NCI-H2196 (cell line): ENCODE data around the gene HBQ1.
A peak's percentile ranks its signal among the peaks of the same experiment; 100 is the strongest.
"Not testable (repeated sequence)": the region's sequence is repeated elsewhere in the genome, so short reads cannot be mapped to it uniquely, and the experiment has no call there.

ENCODE experiments used
- DNase-seq: peaks from one replicate; lab custom pipeline; 2025; ENCODE audit not compliant: unreplicated experiment; lab: John Stamatoyannopoulos, UW

HBQ1 gene

DNA sequence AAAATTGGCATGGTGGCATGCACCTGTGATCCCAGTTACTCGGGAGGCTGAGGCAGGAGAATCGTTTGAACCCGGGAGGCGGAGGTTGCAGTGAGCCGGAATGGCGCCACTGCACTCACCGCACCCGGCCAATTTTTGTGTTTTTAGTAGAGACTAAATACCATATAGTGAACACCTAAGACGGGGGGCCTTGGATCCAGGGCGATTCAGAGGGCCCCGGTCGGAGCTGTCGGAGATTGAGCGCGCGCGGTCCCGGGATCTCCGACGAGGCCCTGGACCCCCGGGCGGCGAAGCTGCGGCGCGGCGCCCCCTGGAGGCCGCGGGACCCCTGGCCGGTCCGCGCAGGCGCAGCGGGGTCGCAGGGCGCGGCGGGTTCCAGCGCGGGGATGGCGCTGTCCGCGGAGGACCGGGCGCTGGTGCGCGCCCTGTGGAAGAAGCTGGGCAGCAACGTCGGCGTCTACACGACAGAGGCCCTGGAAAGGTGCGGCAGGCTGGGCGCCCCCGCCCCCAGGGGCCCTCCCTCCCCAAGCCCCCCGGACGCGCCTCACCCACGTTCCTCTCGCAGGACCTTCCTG is at the start of gene HBQ1:
TSS of gene HBQ1 (plus strand) at position 359 of the 575 bp plus-strand sequence. CDS start at position 387, 28 bp downstream.
- DNase-seq, result no peak

DNA sequence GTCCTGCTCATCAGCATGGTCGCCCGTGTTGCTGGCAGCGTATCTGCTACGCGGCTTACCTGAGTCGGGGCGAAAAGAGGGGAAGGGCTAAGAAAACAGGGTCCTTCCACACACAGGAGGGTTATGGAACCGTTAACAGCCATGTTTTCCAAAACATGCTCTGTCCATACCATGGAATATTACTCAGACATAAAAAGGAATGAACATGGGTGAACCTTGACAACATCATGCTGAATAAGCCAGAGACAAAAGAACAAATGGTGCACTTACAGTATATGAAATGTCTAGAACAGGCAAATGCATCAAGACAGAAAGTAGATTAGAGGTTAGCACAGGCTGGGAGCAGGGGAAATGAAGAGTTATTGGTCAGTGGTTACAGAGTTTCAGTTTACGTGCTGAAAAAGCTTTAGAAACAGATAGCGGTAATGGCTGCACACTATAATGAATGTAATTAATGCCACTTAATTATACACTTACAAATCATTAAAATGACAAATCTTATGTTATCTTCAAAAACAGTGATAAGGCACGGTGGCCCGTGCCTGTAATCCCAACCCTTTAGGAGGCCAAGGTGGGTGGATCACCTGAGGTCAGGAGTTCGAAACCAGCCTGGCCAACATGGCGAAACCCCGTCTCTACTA is 49.6 kb upstream of the HBQ1 start:
- DNase-seq, result no peak

DNA sequence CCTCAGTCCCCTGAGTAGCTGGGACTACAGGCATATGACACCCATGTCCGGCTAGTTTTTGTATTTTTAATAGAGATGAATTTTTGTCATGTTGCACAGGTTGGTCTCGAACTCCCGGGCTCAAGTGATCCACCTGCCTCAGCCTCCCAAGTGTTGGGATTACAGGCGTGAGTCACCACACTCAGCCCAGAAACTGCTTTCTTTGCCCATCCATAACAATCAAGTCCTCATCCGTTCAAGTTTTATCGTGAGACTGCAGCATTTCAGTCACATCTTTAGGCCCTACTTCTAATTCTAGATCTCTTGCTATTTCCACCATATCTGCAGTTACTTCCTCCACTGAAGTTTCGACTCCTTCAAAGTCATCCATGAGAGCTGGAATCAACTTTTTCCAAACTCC is 48.1 kb upstream of the HBQ1 start:
- no peak for DNase-seq

DNA sequence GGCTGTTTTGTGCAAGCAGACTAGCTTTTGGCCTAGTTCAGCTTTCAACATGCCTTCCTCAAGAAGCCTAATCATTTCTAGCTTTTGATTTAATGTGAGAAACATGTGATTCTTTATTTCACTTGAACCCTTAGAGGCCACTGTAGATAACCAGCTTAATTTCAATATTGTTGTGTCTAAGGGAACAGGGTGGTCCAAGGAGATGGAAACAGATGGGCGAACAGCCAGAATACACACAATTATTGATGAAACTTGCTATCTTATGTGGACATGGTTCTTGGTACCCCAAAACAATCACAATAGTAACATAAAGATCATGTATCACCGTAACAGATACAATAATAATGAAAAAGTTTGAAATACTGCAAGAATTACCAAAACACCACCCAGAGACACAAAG is 46.5 kb upstream of the HBQ1 start:
- DNase-seq, result no peak

- no peak for DNase-seq
These were observed 42.2 kb upstream of the HBQ1 start for GRCh38 chr16:138049-138417.

DNA sequence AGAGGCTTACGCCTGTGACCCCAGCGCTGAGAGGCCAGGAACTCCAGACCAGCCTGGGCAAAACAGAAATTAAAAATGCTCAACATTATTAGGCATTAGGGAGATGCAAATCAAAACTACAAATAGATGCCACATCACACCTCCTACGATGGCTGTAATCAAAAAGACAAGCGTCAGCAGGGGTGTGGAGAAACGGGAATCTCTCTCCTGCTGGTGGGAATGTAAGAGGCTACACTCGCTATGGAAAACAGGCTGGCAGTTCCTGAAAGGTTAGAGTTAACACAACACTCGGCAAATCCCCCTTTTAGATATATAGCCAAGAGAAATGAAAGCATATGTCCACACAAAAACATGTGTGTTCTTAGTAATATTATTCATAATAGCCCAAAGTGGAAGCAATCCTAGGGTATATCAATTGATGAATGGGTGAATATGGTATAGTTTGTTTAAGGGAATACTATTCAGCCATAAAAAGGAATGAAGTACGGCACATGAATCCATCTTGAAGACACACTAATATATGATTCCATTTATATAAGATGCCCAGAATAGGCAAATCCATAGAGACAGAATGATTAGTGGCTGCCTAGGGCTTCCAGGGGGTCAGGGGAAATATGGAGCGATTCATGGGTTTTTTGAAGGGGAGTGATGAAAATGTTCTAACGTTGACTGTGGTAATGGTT is 39.9 kb upstream of the HBQ1 start:
- no peak for DNase-seq

DNA sequence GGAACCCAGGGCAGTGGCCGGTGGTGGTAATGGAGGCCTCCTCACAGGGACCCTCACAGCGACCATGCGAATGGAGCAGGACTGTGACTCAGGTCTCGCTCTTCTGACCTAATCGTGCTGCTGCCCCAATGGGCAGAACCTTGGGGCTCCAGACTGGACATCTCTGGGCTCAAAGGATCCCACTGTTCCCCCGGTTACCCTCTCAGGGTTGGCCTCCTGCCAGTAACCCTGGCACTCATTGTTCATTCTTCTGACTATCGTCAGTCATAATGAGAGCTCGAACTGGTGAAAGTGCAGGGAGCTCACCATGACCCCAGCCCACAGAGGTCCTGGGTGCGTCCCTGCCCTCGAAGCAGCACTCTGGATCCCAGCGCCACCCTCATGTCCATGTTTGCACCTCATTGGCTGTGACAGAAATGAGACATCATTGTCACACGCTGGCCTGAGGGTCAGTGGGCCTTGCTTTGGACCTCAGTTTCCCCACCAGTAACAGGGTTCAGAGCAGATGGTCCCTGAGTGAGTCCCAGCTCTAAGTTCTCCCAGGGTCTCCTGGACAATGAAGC is 37.8 kb upstream of the HBQ1 start:
- DNase-seq, result no peak

- no peak for DNase-seq
These were observed 37.2 kb upstream of the HBQ1 start for GRCh38 chr16:143047-143446.

- DNase-seq, result no peak
These were observed 36.8 kb upstream of the HBQ1 start for GRCh38 chr16:143456-143855.

GRCh38 chr16:144797-145252 is 35.4 kb upstream of the HBQ1 start:
- DNase-seq, result no peak

GRCh38 chr16:146646-147045 is 33.6 kb upstream of the HBQ1 start:
- DNase-seq, result no peak

DNA sequence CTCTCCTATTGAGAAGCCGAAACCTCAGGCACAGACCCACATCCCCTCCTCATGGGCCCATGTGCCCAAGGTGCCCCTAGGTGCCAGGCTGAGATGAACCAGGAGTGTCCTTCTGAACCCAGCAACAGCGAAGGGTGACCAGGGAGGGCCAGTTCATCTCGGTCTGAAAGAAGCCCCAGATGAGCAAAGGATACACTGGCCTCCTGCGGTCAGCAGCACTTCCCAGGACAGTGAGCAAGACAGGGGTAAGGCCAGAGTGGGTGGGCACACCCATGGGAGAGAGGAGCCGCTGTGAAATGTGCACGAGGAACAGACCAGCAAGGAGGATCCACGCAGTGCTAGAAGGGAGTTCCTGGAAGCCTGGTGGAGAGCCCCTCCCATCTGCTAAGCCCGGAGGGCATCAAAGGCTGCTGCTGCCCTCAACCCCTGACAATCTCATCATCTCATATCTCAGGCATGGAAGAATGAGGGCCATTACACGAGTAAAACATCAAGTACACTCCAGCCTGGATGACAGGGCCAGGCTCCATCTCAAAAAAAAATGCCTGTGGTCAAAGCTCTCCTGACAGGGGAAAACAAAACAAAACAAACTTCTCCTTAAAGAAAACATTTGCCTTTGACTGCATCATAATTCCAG is 31.1 kb upstream of the HBQ1 start:
- no peak for DNase-seq

GRCh38 chr16:152141-153128 is 27.8 kb upstream of the HBQ1 start, which contains the start of gene HBZ:
HBZ (plus strand) TSS chr16:152644; CDS start chr16:152910, 266 bp downstream.
- no peak for DNase-seq

DNA sequence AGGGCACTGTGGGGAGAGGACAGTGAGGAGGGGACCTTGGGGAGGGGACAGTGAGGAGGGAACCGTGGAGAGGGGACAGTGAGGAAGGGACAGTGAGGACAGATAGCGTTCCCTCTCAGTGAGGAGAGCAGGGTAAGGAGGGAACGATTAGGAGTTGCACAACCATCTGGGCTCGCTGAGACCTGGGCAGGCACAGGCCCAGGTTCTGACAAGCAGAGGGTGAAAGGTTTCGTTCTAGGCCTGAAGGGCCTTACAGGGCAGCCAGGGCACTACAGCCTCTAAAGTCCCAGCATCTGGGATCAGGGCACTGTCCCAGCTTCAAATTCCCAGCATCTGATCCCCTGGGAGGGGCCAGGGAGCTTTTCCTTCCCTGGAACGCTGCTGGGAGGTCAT is 27.1 kb upstream of the HBQ1 start:
- DNase-seq, result not testable (repeated sequence)

GRCh38 chr16:153550-154216 is 26.6 kb upstream of the HBQ1 start:
- not testable (repeated sequence) for DNase-seq

DNA sequence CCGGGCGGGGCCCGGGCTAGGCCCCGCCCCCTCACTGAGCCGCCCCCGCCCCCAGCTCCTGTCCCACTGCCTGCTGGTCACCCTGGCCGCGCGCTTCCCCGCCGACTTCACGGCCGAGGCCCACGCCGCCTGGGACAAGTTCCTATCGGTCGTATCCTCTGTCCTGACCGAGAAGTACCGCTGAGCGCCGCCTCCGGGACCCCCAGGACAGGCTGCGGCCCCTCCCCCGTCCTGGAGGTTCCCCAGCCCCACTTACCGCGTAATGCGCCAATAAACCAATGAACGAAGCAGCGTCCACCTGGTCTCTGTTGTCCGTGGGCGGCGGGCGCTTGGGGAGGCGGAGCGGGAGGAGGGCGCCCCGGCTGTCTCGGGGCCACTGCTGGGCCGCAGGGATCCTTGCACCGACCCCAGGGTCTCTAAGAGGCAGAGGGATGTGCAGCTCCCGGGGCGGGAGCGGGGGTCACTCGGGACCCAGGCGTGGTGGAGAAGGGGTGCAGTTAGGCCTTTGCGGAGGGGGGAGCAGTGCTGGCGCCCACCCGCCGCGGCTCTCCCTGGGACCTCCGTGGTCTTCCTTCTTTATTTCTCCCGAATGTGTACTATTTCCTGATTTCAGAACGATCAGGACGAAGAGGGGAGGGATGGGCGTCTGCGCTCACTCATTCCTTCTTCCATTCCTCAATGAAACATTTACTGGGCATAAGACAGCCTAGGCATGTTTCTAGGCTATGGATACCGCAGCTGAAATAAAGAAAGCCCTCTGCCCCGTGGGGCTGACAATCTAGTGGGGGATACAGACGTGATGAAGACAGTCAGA is 25.8 kb upstream of the HBQ1 start:
- DNase-seq, result peak; percentile 30

DNA sequence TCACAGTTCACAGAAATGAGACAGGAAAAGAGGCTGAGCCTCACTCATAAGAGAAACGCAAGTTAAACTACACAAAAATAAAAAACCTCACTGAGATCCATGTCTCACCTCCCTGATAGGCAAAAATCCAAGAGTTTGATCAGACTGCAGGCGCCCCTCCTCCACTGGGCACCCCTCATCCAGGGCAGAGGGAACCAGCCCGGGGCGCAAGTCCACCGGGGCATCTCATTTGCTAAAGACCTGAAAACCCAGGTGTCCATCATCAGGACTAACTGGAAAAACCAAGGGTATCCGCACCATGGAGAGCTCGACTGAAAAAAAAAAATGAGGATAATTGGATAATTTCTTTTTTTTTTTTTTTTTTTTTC is 25.2 kb upstream of the HBQ1 start:
- DNase-seq, result no peak

- no peak for DNase-seq
These were observed 21.0 kb upstream of the HBQ1 start for GRCh38 chr16:159136-159849.
